ENCODE results near the gene SGIP1.

SGIP1 gene

DNA sequence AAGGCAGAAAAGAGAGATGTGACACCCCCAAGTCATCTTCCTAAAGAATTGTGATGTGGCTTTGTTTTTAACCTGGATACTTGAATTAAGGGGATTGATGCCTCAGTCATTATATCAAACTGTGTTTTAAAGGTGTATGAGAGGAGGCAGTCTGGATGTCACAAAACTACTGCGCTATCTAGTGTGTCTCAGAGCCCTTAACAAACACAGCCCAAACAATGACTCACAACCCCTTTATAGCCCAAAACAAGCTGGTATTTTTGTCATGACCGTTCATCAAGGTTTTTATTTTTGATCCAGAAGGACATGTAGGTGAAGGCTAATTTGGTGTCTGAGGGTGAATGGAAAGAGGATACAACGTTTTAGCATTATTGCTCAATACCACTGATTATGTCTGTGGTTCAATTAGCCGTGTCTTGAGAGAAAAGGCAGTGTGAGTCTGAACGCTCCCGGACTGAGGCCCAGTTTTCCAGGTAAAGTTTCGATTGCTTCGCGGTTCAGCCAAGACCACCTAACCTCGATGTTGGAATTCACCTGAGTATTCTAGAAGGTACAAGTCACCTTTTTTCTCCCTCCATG is 71.6 kb downstream of the SGIP1 start:
- DNase-seq (ENCODE audit: low read depth): no peak

DNA sequence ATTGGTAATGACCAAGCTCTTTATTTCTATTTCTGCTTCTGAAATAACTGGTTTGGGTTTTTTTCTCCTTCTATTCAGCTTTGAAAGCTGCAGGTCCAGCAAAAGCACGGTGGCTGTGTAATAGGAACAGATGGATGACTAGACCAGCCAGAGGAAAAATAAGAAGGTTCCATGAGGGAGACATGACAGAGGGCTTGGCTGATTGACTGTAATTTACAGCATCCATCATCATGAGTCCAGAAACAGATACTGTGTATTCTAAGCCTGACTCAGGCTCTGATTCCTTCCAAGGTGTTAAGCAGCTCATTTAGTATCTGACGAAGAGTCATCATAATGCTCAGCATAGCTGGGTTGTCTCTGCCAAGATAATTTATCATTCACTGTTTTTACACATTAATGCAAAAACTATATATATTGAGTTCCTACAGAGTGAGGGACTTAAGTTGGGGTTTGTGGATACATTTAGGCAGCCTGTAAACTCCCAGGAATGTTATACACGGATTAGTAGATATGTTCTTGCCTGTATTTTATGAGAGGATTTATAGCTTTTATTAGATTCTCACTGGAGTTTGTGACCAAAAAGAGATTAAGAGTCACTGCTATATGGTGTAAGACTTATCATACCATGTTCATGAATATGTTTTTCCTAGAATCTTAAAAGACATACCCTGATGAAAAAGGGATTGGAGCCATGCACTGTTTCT is 72.6 kb downstream of the SGIP1 start:
- DNase-seq (ENCODE audit: low read depth): peak; percentile 11

DNA sequence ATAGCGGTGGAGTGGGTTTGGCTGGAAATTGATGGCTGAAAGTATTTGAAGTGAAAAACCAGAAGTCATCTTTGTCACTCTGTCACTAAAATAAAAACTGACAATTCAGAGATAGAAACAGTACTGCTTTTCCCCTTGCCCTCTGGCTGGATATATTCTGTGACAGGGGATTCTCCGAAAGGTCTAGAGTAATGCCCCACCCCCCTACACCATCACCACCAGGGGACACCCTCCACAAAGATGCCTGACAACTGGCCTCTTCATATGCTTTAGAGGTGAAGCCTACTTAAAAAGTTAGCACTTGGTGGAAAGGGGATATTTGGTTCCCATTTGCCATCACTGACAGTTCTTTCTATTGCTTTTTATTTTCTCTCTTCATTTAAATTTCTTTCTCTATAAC is 73.5 kb downstream of the SGIP1 start:
- DNase-seq (ENCODE audit: low read depth): no peak

DNA sequence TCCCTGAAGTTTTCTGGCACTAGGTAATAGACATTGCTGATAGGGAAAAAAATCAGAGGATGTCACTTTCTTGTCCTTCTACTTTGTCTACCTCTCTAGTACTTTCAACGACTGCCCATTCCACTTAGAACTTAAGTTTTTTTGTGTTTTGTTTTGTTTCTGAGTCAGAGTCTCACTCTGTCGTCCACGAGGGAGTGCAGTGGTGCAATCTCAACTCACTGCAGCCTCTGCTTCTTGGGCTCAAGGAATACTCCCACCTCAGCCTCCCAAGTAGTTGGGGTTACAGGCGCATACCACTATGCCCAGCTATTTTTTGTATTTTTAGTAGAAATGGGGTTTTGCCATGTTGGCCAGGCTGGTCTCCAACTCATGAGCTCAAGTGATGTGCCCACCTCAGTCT is 79.2 kb downstream of the SGIP1 start:
- DNase-seq (ENCODE audit: low read depth): peak; percentile 21

DNA sequence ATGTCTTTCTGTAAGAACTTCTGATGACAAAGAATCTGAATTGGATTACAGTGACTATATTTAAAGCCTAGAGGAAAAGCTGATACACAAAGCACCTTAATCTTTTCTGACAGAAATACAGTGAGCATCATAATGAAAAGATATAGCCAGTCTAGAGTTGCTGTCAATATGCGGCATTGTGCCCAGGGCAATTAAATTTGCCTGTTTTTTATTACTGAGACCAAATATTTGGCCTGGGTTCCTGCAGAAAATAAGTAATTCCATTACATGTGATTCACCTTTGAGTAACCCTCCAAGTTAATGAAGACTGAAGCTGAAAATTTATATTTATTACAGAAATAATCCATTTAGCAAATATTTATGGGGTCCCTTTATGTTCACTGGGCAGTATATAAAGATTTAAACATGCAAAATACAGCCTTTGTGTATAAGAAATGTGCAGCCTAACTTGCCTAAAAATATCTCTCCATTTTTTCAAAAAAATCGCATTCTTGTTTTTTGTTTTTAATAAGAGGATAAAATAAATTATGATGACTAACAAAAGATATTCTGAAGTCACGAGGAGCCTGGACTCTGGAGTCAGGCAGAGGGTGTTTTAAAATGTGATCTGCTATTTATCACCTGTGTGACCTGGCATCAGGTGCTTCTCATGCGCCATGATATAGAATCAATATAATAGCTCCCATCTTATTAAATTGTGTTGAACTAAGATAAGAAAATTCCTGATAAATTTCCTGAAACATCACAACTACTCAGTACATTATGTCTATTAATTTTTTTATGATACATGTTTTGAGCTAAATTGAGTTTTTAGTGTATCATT is 83.6 kb downstream of the SGIP1 start:
- no peak for DNase-seq (ENCODE audit: low read depth)

DNA sequence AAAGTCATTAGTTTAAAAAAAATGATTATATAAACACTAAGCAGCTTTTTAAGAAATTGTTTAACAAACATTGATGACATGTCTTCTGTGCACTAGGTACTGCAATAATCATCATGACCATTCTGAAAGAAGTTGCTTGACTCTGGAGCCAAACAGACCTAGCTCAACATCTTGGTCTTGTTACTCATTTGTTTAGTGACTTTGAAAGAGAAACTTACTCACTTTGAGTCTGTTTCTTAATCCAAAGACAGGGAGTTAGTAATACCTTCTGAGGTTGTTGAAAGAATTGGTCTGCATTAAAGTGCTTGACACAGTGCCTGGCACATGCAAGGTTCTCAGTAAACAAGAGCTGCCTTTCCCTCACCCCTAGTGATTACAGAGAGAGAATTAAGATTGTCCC is 84.4 kb downstream of the SGIP1 start:
- DNase-seq (ENCODE audit: low read depth): peak; percentile 32

DNA sequence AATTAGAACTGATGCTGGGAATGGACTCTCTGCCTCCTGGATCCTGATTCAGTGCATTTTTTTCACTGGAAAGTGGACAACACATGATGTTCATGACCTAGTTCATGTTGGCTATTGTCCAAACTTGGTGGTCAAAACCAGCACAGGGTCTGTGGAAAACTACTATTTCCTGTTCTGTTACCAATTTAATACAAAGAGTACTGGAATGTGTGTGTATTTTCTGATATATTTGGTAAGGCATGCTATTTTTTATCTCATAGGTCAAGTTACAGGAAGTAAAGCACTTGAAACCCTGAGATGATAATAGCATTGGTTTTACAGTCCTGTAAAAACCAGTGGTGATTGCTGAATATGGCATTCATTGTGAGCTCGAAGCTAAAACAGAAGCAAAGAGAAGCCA is 89.9 kb downstream of the SGIP1 start:
- DNase-seq (ENCODE audit: low read depth): peak; percentile 57

DNA sequence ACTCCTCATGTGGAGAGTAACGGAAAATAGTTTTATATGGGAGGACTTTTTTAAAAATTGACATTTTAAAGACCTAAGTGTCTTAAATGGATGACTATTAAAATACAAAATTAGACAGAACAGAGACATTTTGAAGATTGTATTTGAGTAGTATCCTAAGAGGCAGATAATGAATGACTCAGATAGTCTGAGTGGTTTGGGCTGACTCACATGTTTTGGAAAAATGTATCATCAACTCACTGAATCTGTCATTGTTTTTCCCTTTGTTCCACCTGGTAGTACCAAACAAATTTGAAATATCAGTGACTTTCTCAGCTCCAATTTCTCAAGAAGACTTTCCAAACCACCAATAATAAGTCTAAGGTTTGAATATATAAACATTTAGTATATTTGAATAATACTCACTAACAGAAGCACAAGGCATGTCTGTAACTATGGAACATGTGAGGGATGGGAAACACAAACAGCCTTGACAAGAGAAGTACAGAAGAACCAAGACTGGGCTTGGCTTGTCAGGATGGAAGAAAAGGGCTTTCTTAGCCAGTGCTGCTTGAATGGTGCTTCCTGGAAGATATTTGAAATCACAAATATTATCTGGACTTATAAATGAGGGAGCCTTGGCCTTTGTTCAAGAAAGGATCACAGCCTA is 90.6 kb downstream of the SGIP1 start:
- DNase-seq (ENCODE audit: low read depth): peak; percentile 86

GRCh38 chr1:66626261-66626660 is 92.3 kb downstream of the SGIP1 start:
- DNase-seq (ENCODE audit: low read depth): no peak

DNA sequence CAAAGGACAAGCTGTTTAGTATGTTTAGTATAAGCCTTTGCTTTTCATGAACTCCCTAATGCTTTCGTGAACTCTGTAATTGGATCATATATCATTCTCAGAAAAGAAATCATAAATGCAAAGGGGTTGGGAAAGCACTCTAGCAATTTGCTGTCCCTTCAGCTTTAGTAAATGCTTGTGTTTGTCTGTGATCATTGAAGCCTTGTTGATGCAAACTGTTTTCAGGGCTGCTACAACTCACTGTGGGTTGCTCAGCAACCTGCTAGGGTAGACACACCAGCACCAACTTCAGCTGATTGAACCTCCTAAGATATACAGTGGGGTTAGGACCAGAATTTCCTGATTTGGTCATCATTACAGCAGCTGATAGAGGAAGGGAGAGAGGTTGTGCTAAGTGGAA is 95.0 kb downstream of the SGIP1 start:
- no peak for DNase-seq (ENCODE audit: low read depth)

- DNase-seq (ENCODE audit: low read depth): no peak
Measured at GRCh38 chr1:66633159-66633558, 99.2 kb downstream of the SGIP1 start.

GRCh38 chr1:66637146-66637545 is 103.2 kb downstream of the SGIP1 start:
- peak; percentile 14 for DNase-seq (ENCODE audit: low read depth)

GRCh38 chr1:66641891-66642473 is 108.0 kb downstream of the SGIP1 start:
- DNase-seq (ENCODE audit: low read depth): no peak

DNA sequence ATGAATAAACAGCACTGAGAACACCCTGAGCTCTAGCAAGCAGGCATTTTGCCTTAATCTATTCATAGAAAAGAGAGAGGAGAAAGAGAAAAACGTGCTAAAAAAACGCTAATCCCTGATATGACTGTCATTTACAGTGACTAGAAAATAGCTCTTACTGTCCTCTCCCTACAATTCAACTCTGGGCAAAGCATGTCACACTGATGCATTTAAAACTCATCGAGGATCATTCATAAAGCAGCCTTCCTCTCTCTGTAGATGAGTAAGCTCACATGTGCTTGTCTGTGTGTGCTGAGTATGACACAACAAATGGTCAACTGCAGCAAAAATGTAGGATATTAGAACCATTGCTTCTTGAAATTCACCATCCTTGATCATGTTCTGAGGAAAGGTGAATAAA is 109.0 kb downstream of the SGIP1 start:
- DNase-seq (ENCODE audit: low read depth): no peak

- no peak for DNase-seq (ENCODE audit: low read depth)
Measured at GRCh38 chr1:66644331-66644730, 110.4 kb downstream of the SGIP1 start.

DNA sequence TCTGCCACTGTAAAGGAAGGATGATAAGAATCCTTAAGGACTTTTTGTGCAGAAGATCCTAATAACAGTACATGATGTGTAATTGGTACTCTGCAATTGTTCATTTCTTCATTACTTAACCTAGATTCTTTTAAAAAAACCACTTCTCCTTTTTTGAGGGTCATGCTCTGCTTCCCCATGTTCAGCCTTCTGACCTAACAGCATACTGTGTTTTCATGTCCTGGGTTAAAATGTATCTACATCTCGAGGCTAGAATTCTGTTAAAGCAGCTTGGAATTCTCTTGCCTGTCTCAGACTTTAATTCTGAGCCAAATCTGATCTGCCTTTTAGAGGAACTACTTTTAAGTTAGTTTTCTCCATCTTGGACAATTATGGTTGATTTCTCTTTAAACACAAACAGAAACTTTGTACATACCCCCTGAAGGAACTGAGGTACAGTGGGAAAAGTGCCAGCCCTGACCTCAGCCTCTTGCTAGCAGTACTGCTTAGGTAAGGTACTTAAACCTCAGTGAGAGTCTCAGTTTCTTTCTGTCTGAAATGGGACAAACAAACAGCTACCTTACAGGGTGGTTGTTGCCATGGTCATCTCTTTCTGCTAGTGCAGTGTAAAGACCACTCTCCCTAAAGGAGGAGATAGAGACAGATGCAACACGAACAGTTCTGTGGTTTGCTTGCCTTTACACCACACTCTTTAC is 115.1 kb downstream of the SGIP1 start:
- no peak for DNase-seq (ENCODE audit: low read depth)

GRCh38 chr1:66652556-66652955 is 118.6 kb downstream of the SGIP1 start:
- DNase-seq (ENCODE audit: low read depth): peak; percentile 40

DNA sequence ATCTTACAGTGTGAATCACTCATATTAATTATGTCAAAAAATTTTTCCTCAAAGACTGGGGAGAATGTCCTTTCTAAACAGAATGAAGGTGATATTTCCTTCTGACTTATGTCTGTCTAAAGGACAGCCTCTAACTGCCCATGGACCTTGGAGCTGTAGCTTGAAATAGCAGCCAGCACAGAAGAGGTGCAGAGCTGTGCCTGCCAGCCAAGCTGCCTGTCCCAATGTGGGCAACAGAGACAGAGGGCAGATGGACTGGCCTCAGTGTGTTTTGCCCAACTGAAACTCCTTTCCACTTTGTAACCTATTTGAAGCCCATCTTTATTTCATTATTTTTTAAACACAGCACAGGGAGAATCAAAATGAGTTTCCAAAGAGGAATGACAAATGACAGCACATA is 120.7 kb downstream of the SGIP1 start:
- DNase-seq (ENCODE audit: low read depth): no peak

DNA sequence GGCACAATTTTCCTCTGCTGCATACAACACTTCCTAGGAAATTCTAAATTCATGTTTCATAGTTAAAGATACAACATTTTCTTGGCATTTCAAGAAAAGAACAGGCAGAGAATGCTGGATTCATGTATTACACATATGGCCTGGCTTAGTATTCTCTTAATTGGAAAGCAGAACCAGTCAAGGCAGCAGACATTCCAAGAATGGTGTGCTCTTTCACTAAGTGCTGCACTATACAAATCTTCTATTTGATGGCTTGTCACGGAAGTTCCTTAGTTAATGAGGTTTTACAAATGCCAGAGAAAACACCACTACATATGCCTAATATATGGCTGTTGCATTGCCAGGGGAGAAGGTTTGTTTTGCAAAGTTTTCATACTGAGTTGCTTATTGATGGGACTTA is 137.5 kb downstream of the SGIP1 start:
- no peak for DNase-seq (ENCODE audit: low read depth)

DNA sequence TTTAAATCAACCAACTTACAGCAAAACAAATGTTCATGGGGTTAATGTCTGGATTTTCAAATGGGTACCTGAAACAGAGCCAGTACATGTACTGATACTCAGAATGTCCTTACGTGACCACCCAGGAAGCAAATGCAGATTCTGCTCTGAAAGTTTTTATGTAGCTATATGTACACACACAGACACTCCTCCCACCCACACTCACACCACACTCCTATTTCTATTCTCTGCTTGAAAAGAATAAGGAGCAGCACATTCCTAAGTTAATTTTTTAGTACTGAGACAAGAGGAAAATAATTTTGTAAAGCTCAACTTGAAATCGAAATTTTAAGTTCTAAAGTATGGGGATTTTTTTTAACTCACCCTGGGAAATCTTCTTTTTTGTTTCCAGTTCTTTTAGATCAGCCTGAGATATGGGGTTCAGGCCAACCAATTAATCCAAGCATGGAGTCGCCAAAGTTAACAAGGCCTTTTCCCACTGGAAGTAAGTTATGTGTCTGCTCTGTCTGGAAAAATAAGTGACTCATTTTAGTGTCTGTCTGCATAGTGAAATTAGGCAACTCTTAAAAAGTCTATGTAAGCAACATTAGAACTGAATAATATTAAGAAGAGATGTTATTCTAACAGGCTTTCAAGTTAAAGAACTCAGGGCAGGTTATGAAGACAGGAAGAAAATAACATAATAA is 142.8 kb downstream of the SGIP1 start:
- peak; percentile 93 for DNase-seq (ENCODE audit: low read depth)

DNA sequence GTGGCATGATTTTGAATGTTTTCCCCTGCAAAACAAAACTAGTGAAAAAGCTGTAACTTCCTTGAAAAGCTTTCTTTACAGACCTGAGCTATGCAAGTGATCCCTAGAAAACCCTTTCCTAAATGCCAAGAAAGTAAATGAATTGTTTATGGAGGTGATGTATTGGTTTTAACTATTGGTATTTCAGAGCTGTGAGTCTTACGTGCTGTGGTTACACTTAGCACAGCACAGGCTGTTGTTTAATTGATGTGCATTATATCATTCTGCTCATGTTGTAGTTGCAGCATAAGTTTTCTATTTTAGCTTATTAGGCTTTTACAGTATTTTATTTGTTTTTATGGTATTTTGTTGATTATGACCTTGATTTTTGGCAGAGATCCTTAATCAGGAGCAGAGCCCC is 144.2 kb downstream of the SGIP1 start:
- DNase-seq (ENCODE audit: low read depth): no peak
